WTC11 (cell line): Measurements from ENCODE around the gene ARHGAP8. TPM values are rescaled to one million over a fixed set of nuclear protein-coding genes. Genes with fewer than 3 reads are reported as not detected.

ENCODE experiments used
- ATAC-seq: fragments of 200-7000 bp; cut with Tn5 transposase; 2 replicates; pipeline ENCODE4 v1.10.0; 2021; ENCODE audit warnings: mild to moderate bottlenecking, moderate library complexity
- CTCF ChIA-PET: fragments of 300-600 bp; sonication (Branson Sonifier 250); formaldehyde crosslinking; loops from one replicate; lab custom pipeline; 2021; ENCODE audit warnings: antibody characterized with exemption; lab: Charles Lee
- POLR2A ChIA-PET: fragments of 350-600 bp; sonication (Branson Sonifier 250); formaldehyde crosslinking; loops from one replicate; lab custom pipeline; 2021; ENCODE audit warnings: antibody characterized with exemption; lab: Charles Lee
- DNase-seq: peaks from one replicate; pipeline ENCODE4 v3.0.0; 2021; ENCODE audit warnings: low spot score
- H3K27ac Mint-ChIP-seq: 2 replicates; pipeline ENCODE4 v1.8.0; 2021; ENCODE audit warnings: mixed read lengths
- H3K27me3 Mint-ChIP-seq: 2 replicates; pipeline ENCODE4 v1.8.0; 2021; ENCODE audit warnings: low read depth, mild to moderate bottlenecking, moderate library complexity, mixed read lengths
- H3K36me3 Mint-ChIP-seq: 2 replicates; pipeline ENCODE4 v1.8.0; 2021; ENCODE audit warnings: mixed read lengths
- H3K4me1 Mint-ChIP-seq: 2 replicates; pipeline ENCODE4 v1.8.0; 2022; ENCODE audit warnings: mixed read lengths
- H3K4me3 Mint-ChIP-seq: 2 replicates; pipeline ENCODE4 v1.8.0; 2021; ENCODE audit warnings: mild to moderate bottlenecking, moderate library complexity, mixed read lengths
- H3K9me3 Mint-ChIP-seq: 2 replicates; pipeline ENCODE4 v1.8.0; 2021; ENCODE audit warnings: mixed read lengths
- CBFB ChIP-seq: sonication (generic); formaldehyde crosslinking; IDR thresholded peaks from 2 replicates; pipeline ENCODE4 v1.8.1; 2022; ENCODE audit warnings: mild to moderate bottlenecking, low read depth, missing genetic modification reagents
- CREB1 ChIP-seq: sonication (generic); formaldehyde crosslinking; IDR thresholded peaks from 2 replicates; pipeline ENCODE4 v1.8.0; 2023; ENCODE audit warnings: mild to moderate bottlenecking, missing genetic modification reagents
- CREM ChIP-seq: sonication (generic); formaldehyde crosslinking; IDR thresholded peaks from 2 replicates; pipeline ENCODE4 v1.8.1; 2022; ENCODE audit warnings: mild to moderate bottlenecking, missing genetic modification reagents, moderate library complexity
- EMX1 ChIP-seq: fragments of 250-450 bp; sonication (Bioruptor Pico); IDR thresholded peaks from 2 replicates; pipeline ENCODE4 v1.8.0; 2021; ENCODE audit warnings: mild to moderate bottlenecking
- GRHL2 ChIP-seq: fragments of 250-450 bp; sonication (Bioruptor Pico); IDR thresholded peaks from 2 replicates; pipeline ENCODE4 v1.8.0; 2022; ENCODE audit warnings: mild to moderate bottlenecking, moderate library complexity; ENCODE audit not compliant: insufficient replicate concordance, severe bottlenecking
- HMGA2 ChIP-seq: fragments of 250-450 bp; sonication (Bioruptor Pico); IDR thresholded peaks from 2 replicates; pipeline ENCODE4 v1.4.0; 2021; ENCODE audit warnings: mild to moderate bottlenecking, moderate library complexity
- IRF2 ChIP-seq: sonication (generic); formaldehyde crosslinking; IDR thresholded peaks from 2 replicates; pipeline ENCODE4 v1.8.0; 2022; ENCODE audit warnings: low read depth, missing genetic modification reagents, borderline replicate concordance
- KAT7 ChIP-seq: sonication (generic); formaldehyde crosslinking; IDR thresholded peaks from 2 replicates; pipeline ENCODE4 v1.8.1; 2023; ENCODE audit warnings: missing genetic modification reagents, mild to moderate bottlenecking, borderline replicate concordance
- NFE2L1 ChIP-seq: sonication (generic); formaldehyde crosslinking; IDR thresholded peaks from 2 replicates; pipeline ENCODE4 v1.8.1; 2023; ENCODE audit warnings: missing genetic modification reagents
- NR2C2 ChIP-seq: sonication (generic); formaldehyde crosslinking; IDR thresholded peaks from 2 replicates; pipeline ENCODE4 v1.8.0; 2022; ENCODE audit warnings: mild to moderate bottlenecking, missing genetic modification reagents
- RORB ChIP-seq: fragments of 250-450 bp; sonication (Bioruptor Pico); IDR thresholded peaks from 2 replicates; pipeline ENCODE4 v1.9.0; 2021; ENCODE audit warnings: mild to moderate bottlenecking
- ZNF121 ChIP-seq: sonication (generic); formaldehyde crosslinking; IDR thresholded peaks from 2 replicates; pipeline ENCODE4 v1.8.0; 2023; ENCODE audit warnings: missing genetic modification reagents
- total RNA-seq: library from RNA; stranded (reverse); gene quantifications from 3 replicates; pipeline ENCODE4 v1.2.3, GENCODE V29; 2021
- TF ChIP-seq, protein P1 (sequence below): sonication (generic); formaldehyde crosslinking; conservative IDR thresholded peaks from 2 replicates; pipeline ENCODE4 v1.8.1; 2023; ENCODE audit warnings: mild to moderate bottlenecking, low read depth, missing genetic modification reagents, moderate library complexity
- TF ChIP-seq, protein P2 (sequence below): fragments of 250-450 bp; sonication (Bioruptor Pico); IDR thresholded peaks from 2 replicates; pipeline ENCODE4 v1.8.0; 2021; ENCODE audit warnings: mild to moderate bottlenecking
- TF ChIP-seq, protein P3 (sequence below): sonication (generic); formaldehyde crosslinking; IDR thresholded peaks from 2 replicates; pipeline ENCODE4 v1.8.1; 2023; ENCODE audit warnings: mild to moderate bottlenecking, moderate library complexity, missing genetic modification reagents

The ARHGAP8 gene
- total RNA-seq, 1 experiment from 2014 or later: 61.4 TPM

DNA sequence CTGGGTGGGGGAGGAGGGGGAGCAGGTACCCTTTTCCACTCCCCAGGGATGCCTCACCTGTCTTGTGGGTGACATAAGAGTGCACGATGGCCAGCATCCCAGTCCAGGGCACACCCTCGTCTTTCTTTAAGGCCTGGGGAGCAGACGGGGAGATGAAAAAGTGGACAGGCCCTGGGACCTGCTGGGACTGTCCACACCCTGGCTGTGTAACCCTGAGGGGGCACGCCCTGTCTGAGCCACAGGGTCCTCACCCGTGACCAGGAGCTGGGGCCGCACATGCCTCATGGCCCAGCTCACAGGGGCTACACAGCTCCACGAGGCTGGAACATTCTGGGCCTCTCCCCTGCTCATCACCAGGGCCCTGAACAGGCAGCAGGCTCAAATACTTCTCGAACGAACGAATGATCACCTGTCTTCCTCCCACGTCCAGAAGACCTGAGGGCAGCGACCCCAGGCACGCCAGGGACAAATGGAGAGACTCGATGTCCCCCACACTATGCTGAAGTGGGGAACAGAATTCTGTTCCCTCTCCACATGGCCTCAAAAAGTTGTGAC, 133.5 kb downstream of the ARHGAP8 start:
- DNase-seq (no peak), ATAC-seq (no peak)
- Mint-ChIP-seq H3K27me3 (no peaks in the 10 kb centered on the region; the same call in 1 of the 2 replicates), H3K9me3 (no peaks in the 10 kb centered on the region), H3K36me3 (peaks cover 43% of the 10 kb centered on the region), H3K27ac (peak overlapping the region; percentile 91; the same call in 1 of the 2 replicates), H3K4me1 (peaks cover 12% of the 10 kb centered on the region), H3K4me3 (no peak overlapping the region)
- no peak for TF ChIP-seq EMX1 (CRISPR knock-in tag)
- TF ChIP-seq, protein P1, sequence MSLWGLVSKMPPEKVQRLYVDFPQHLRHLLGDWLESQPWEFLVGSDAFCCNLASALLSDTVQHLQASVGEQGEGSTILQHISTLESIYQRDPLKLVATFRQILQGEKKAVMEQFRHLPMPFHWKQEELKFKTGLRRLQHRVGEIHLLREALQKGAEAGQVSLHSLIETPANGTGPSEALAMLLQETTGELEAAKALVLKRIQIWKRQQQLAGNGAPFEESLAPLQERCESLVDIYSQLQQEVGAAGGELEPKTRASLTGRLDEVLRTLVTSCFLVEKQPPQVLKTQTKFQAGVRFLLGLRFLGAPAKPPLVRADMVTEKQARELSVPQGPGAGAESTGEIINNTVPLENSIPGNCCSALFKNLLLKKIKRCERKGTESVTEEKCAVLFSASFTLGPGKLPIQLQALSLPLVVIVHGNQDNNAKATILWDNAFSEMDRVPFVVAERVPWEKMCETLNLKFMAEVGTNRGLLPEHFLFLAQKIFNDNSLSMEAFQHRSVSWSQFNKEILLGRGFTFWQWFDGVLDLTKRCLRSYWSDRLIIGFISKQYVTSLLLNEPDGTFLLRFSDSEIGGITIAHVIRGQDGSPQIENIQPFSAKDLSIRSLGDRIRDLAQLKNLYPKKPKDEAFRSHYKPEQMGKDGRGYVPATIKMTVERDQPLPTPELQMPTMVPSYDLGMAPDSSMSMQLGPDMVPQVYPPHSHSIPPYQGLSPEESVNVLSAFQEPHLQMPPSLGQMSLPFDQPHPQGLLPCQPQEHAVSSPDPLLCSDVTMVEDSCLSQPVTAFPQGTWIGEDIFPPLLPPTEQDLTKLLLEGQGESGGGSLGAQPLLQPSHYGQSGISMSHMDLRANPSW (CRISPR knock-in tag): no peak
- no peak for TF ChIP-seq KAT7 (CRISPR knock-in tag)
- TF ChIP-seq, protein P2, sequence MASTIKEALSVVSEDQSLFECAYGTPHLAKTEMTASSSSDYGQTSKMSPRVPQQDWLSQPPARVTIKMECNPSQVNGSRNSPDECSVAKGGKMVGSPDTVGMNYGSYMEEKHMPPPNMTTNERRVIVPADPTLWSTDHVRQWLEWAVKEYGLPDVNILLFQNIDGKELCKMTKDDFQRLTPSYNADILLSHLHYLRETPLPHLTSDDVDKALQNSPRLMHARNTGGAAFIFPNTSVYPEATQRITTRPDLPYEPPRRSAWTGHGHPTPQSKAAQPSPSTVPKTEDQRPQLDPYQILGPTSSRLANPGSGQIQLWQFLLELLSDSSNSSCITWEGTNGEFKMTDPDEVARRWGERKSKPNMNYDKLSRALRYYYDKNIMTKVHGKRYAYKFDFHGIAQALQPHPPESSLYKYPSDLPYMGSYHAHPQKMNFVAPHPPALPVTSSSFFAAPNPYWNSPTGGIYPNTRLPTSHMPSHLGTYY (CRISPR knock-in tag): no peak
- TF ChIP-seq NR2C2 (CRISPR knock-in tag): no peak
- TF ChIP-seq NFE2L1 (CRISPR knock-in tag): no peak
- TF ChIP-seq CREM (CRISPR knock-in tag): no peak
- TF ChIP-seq RORB: no peak
- no peak for TF ChIP-seq GRHL2 (CRISPR knock-in tag)
- TF ChIP-seq IRF2 (CRISPR knock-in tag): no peak
- TF ChIP-seq ZNF121: no peak
- no peak for TF ChIP-seq HMGA2 (CRISPR knock-in tag)
- CTCF ChIA-PET: interaction anchor here (0.8 kb wide), 1 partner anchor 201 kb away, joined by 5 read pairs; no protein-coding TSS in a partner anchor
- POLR2A ChIA-PET: interaction anchor here (0.5 to 0.9 kb wide), 2 partner anchors 26 to 1427 kb away, joined by 5 to 6 read pairs; no protein-coding TSS in a partner anchor

DNA sequence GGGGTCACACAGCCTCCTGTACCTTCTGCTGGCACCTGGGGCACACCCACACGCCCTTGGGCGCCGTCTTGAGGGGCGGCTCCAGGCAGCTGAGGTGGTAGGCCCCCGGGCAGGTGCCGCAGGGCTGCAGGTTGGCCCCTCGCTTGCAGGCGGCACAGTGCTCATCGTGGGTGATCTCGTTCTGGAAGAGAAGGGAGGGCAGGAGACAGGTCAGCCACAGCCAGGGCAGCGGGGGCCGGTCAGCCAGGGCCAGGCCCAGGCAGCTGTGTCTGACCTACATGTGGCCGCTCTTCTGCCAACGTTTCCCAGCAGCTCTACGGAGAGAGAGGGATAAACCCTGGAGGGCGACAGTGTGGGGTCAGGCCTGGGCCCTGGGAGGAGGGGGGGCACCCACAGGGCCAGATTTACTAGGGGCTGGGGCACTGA, 135.6 kb downstream of the ARHGAP8 start:
- no peak for ATAC-seq
- TF ChIP-seq CBFB (CRISPR knock-in tag): 0 out of 2 replicates have a peak, but pooled peaks have one; percentile 50
- TF ChIP-seq KAT7 (CRISPR knock-in tag): no peak
- no peak for TF ChIP-seq CREB1 (CRISPR knock-in tag)
- TF ChIP-seq, protein P3, sequence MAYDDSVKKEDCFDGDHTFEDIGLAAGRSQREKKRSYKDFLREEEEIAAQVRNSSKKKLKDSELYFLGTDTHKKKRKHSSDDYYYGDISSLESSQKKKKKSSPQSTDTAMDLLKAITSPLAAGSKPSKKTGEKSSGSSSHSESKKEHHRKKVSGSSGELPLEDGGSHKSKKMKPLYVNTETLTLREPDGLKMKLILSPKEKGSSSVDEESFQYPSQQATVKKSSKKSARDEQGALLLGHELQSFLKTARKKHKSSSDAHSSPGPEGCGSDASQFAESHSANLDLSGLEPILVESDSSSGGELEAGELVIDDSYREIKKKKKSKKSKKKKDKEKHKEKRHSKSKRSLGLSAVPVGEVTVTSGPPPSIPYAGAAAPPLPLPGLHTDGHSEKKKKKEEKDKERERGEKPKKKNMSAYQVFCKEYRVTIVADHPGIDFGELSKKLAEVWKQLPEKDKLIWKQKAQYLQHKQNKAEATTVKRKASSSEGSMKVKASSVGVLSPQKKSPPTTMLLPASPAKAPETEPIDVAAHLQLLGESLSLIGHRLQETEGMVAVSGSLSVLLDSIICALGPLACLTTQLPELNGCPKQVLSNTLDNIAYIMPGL (CRISPR knock-in tag): no peak
- TF ChIP-seq, all 79 proteins: peak for 1
- no peak for DNase-seq
- ChIA-PET CTCF (interaction anchor here (1.2 kb wide), 2 partner anchors 67 to 203 kb away, joined by 4 read pairs; no protein-coding TSS in a partner anchor), POLR2A (interaction anchor here (0.6 kb wide), 1 partner anchor 686 kb away, joined by 3 read pairs; no protein-coding TSS in a partner anchor)
- Mint-ChIP-seq H3K4me3 (no peak overlapping the region), H3K36me3 (peaks cover 35% of the 10 kb centered on the region), H3K9me3 (no peaks in the 10 kb centered on the region), H3K4me1 (peaks cover 12% of the 10 kb centered on the region), H3K27ac (no peak overlapping the region), H3K27me3 (no peaks in the 10 kb centered on the region; the same call in 1 of the 2 replicates)
